NCI-H187 (cell line): ENCODE measurements around the gene SRRT.

ENCODE experiments used
- DNase-seq, 2 experiments: peaks; one replicate each; lab custom pipeline; 2025; lab: John Stamatoyannopoulos, UW

SRRT gene, protein sequence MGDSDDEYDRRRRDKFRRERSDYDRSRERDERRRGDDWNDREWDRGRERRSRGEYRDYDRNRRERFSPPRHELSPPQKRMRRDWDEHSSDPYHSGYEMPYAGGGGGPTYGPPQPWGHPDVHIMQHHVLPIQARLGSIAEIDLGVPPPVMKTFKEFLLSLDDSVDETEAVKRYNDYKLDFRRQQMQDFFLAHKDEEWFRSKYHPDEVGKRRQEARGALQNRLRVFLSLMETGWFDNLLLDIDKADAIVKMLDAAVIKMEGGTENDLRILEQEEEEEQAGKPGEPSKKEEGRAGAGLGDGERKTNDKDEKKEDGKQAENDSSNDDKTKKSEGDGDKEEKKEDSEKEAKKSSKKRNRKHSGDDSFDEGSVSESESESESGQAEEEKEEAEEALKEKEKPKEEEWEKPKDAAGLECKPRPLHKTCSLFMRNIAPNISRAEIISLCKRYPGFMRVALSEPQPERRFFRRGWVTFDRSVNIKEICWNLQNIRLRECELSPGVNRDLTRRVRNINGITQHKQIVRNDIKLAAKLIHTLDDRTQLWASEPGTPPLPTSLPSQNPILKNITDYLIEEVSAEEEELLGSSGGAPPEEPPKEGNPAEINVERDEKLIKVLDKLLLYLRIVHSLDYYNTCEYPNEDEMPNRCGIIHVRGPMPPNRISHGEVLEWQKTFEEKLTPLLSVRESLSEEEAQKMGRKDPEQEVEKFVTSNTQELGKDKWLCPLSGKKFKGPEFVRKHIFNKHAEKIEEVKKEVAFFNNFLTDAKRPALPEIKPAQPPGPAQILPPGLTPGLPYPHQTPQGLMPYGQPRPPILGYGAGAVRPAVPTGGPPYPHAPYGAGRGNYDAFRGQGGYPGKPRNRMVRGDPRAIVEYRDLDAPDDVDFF

DNA sequence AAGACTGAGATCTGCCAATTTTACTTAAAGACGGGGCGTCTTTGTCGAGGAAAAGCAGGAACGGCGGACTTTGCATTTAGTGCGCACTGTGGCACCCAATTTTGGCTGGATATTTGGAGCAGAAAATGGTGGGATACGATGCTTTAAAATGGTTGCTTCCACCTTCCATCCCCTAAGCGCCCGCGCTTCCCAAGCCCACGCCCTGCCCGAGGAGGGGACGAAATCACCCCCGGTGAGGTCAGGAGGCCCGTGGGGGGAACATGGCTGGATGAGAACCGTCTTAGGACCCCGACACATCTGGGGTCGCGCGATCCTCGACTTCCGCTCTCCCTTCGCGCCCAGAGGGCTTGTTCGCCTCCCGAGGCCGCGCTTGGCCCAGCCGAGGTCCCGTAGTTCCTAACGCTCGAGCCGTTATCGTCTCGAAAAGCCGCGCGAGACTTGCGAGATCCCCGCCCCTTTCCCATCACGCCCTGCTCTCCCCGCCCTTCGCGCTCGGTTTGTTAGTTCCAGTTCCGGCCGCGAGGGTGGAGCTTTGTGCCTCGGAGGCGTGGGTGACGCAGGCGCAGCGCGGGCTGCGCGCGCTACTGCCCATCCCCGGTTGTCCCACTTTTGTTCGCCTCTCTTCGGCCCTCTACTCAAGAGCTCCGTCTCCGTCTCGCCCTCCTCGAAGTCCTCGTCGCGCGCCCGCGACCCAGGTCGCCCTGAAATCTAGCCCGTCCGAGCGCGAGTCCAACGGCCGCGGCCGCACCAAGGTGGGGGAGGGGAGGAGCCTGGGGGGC is at the start of gene SRRT:
Gene SRRT (plus strand): TSS at position 527 of the 779 bp plus-strand sequence. CDS start 488 bp downstream, outside the sequence.
- DNase-seq, result peak; percentile 92 to 99

DNA sequence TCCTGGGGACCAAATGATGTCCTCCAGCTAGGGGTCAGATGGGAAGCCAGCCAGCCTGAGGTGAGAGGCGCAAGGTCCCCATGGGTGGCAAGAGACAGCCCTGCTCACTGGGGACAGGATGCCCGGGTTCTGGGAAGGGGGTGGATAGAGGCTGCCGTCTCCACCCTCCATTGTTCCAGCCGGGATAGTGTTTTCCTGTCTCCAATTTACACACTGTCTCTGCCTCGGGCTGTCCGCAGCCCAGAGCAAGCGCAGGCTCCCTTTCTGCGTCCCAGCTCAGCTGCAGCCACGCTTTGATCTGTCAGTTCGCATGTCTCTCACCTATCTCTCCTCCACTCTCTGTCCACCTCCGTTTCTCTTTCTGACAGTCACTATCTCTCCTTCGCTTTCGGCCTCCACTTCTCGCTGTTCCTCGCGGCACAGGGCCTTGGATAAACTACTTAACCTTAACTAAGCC is 49.7 kb upstream of the SRRT start:
- DNase-seq, result no peak

DNA sequence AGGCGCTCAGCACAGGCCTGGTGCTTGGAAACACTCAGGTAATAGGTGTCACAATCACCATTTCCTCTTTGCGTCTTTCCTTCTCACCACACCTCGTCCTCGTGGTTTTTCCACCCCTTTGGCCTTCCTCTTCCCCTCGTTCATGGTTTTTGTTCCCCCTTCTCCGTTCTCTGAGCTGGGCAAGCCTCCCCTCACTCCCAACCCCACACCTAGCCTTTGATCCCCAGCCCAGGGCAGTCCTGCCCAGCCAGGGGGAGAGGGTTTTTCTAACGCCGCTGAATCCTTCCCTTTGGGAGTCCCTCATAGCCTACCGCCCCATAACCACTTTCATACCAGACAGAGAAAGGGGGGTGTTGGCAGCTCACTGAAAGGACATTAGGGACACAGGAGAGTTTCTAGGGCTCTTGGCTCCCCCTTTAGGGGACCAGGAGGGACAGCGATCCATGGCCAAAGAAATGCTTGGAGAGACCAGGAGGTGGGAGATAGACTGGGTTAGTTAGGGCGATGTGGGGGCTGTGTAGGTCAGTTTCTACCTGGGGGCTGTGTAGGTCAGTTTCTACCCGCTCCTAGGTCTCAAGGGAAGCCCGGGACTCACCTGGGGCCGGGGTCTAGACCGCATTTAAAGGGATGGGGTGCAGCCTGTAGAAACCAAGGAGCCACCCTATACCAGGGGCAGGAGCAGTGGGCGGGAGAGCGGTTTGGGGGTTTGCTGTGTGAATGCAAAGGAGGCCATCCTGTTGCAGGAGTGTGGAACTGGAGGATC is 49.0 kb upstream of the SRRT start:
- no peak for DNase-seq

DNA sequence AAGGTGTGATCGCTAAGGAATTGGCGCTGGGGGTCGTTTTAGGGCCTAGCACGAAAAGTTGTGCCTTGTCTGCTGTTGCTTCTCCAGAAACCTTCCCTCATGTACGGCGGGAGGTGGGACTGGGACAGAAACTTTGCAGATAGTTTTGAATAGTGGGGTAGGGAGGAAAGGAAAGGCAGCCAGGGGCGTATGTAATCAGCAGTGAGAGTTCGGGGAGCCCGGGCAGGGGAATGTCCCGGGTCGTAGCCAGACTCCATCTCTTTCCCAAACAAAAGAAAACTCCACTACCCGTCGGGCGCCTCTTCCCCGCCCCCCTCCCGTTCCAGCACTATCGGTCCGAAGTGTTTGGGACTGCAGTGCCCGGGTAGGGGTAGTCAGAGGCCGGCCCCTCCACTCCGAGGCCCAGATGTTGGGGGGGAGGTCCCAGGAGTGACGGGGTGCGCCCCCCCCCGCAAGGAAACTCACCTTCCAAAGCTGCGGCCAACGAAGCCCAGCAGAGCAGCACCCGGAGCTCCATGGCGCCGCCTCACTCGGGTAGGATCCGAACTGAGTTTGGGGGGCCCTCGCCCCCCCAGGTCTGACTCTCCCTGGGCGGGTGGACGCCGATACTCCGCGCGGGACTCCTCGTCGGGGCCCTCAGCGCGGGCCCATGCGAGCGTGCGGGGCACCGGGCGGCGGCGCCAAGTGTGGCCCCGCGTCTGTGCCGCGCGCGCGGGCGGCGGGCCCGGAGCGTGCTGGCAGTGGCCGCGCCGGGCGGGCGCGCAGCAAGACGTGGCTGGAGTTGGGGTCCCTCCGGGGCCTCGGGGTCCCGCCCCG is 48.2 kb upstream of the SRRT start:
- no peak for DNase-seq

DNA sequence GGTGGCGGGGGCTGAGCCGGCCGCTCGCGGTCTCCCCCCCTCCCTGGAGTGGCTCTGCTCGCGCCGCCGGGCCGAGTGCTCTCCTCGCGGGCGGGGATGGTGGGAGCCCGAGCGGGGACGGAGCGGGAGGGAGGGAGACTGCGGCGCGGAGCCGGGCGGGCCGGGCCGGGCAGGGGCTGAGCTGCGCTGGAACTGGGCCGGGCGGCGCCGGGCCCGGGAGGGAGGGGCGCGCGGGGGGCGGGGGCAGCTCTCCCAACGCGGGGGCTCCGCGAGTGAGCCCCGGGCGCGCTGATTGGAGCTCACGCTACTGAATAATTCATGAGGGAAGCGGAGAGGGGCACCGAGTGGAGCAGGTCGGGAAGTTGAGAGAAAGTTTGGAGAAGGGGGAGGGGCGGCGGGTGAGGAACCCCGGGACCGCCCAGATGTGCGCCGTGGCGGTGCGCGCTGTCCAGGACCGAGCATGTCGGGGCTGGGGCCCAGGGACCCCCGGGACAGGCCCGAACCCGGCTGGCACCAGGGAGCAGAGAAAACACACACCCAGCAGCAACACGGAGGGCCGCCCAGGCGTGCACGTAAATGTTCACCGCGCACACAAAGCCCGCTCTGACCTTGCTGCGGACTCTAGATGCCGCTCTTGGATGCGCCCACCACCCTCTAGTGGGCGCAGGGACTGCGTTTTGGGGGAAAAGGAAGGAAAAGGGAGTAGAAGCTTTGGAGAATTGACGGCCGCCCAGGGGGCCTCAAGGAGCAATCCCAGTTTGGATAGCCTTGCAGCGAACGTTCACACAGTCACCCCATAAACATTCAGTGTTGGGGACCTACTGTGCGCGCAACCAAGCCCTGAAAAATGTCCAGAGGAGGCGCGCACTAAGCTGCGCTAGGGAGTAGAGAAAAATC is 47.3 kb upstream of the SRRT start, which contains the start of gene EPHB4:
Gene EPHB4 (minus strand): TSS at position 194 of the 897 bp plus-strand sequence. CDS start 493 bp downstream, outside the sequence.
- DNase-seq, result no peak

DNA sequence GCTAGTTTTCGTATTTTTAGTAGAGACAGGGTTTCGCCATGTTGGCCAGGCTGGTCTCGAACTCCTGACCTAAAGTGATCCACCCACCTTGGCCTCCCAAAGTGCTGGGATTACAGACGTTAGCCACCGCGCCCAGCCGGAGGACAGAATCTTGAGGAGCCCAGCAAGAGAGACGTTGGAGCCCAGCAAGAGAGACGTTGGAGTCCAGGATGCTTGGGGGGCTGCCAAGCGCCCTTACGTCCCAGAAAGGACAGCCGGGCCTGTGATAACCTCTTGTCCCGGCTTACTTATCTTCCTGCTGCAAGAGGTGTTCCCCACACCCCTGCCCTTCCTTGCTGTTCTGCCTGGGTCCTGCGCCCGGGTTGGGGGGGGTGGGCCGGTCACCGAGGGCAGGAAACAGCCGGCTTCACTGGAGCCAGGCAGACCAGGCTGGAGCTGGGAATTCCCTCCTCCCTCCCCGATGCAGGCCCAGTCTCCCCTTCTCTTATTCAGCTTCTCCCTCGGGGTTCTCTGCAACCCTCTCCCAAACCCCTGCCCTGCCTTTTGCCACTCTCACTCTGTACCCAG is 45.7 kb upstream of the SRRT start:
- DNase-seq, result no peak

DNA sequence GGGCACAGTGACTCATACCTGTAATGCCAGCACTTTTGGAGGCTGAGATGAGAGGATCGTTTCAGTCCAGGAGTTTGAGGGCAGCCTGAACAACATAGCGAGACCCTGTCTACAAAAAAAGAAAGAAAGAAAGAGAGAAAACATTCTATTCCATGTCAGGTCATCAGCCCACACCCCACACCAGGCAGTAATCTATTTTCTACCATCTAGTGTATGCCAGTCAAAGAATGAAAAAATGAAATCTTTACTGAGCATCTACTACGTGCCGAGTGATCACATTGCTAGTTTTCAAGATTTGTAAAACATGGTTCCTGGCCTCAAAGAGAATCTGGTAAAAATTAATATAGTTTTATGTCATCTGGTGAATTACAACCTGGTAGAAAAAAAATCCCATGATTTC is 44.5 kb upstream of the SRRT start:
- no peak for DNase-seq

DNA sequence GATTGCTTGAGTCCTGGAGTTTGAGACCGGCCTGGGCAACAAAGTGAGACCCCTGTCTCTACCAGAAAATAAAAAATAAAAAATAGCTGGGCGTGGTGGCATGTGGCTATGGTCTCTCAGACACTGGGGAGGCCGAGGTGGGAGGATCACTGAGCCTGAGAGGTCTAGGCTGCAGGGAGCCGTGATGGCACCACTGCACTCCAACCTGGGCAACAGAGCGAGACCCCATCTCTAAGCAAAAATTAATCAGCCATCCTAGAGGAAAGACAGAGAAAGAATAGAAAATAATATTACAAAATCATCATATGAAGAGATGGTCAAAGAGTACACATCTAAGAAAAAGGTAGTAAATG is 42.6 kb upstream of the SRRT start:
- DNase-seq, result no peak

DNA sequence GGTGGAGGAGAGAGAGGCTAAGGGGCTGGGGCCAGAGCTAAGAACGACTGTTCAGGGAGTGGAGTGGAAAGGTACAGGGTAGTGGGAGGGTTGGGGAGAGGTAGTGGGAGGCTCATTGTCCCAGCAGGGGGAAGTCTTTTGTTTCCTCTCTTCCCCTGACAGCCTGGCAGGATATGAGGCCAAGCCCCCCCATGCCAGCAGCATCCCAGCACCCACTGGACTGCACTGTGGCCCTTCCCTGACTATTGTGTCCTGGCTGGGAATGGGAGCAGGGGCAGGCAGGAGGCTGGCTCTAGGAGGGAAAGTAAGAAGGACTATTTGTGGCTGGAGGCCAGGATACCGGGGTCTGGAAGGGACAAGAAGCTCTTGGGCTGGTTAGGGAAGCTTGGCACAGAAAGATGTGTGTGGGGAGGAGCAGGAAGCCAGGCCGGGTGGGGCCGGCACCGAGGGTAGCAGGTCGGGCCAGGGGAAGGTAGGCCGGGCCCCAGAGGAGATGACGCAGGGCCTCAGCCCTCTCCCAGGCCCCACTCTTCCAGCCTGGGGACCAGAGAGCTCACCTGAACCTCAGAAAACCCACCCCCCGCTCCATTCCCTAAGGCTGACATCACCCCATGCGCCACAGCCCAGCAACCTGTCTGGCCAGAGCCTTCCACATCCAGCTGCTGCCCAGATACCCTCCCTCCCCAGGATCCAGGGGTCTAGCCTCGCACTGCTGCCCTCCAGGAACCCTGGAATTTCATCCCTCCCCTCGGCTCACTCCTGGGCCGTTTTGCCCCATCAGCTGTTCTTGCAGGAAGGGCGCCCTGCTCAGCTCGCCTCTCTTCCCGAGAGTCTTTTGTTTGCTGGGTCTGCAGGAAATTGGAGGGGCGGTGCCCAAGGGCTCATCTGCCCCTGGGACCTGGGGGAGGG is 38.7 kb upstream of the SRRT start:
- DNase-seq, result no peak

DNA sequence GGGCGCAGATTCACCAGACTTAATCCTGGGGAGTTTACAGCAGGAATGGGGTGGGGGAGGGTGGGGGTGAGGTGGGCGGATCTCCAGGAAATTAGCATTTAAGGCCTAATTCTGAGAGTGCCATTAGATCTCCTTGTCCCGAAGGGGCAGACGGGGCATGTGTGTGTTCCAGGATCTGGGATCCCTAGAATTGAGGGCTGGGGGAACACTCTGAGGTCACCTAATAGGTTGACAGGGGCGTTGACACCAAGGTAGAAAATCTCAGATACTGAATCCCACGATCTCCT is 38.1 kb upstream of the SRRT start:
- no peak for DNase-seq

DNA sequence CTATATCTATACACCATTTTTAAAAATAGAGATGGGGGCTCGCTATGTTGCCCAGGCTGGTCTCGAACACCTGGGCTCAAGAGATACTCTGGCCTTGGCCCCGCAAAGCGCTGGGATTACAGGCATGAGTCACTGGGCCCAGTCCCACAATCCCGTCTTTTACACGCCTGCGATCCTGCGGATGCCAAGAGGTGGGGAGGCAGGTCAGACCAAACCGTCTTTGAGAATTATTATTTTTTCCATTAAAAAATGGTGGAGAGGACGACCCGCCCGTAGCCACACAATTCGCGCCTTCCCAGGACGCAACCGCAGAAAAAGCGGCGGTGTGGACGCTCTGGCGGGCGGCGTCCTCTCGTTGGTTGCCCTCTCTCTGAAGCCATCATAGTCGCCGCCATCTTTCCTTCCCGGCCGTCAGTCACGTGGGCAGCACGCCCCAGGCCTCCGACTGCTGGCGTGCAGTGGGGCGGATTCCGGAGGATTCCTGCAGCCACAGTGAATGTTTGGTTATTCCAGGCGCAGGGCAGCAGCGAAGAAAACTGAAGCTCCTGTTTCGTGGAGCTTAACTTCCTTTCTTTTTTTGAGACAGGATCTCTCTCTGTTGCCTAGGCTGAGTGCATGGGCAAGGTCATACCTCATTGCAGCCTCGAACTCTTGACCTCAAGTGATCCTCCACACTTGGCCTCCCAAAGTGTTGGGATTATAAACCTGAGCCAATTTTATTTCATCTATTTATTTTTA is 37.6 kb upstream of the SRRT start:
- peak; percentile 64 to 93 for DNase-seq

DNA sequence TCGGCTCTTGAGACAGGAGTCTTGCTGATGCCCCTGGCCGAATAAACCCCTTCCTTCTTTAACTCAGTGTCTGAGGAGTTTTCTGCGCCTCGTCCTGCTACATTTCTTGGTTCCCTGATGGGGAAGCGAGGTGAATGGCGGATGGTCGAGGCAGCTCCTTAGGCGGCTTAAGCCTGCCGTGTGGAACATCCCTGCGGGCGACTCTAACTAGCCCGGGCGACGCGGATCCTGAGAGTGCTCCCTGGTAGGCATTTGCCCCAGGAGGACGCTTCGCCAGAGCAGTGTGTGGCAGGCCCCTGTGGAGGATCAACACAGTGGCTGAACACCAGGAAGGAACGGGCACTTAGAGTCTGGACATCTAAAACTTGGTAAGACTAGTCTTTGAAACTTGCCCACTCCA is 35.5 kb upstream of the SRRT start:
- no peak for DNase-seq

DNA sequence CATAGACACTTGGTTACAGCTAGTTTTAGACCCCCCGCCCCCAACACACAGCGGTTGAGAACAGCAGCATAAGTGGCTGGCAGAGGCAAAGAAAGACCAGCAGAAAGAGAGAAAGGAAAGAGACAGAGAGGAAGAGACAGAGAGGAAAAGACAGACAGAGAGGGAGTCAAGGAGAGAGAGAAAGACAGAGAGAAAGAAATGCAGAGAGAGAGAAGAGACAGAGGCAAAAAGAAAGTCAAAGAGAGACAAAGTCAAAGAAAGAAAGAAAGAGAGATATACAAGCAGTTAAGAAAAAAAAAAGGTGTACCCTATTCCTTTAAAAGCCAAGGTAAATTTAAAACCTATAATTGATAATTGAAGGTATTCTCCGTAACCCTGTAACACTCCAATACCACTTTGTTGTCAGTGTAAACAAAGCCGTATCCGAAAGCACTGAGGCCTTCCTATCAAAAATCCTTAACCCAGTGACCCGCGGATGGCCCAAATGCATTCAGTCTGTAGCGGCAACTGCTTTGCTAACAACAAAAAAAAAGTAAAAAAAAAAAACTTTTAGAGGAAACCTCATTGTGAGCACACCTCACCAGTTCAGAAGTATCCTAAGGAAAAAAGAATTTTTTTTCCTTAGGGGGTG is 34.3 kb upstream of the SRRT start:
- DNase-seq, result no peak

DNA sequence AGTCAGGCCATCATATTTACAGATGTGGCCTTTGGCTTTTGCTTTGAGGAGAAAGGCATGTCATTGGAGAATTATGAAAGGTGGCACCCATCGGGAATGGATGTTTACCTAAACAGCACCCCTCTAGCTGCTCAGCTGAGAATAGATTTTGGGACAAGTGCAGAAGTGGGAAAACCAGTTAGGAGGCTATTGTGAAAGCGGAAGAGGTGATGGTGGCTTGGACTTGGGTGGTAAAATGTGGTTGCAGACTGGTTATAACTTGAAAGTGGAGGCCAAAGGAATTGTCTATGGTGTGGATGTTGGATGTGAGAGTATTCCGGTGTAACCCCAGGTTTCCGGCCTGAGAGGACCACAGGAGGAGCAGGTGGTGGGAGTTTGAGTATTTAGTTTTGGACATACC is 27.5 kb upstream of the SRRT start:
- DNase-seq, result no peak

DNA sequence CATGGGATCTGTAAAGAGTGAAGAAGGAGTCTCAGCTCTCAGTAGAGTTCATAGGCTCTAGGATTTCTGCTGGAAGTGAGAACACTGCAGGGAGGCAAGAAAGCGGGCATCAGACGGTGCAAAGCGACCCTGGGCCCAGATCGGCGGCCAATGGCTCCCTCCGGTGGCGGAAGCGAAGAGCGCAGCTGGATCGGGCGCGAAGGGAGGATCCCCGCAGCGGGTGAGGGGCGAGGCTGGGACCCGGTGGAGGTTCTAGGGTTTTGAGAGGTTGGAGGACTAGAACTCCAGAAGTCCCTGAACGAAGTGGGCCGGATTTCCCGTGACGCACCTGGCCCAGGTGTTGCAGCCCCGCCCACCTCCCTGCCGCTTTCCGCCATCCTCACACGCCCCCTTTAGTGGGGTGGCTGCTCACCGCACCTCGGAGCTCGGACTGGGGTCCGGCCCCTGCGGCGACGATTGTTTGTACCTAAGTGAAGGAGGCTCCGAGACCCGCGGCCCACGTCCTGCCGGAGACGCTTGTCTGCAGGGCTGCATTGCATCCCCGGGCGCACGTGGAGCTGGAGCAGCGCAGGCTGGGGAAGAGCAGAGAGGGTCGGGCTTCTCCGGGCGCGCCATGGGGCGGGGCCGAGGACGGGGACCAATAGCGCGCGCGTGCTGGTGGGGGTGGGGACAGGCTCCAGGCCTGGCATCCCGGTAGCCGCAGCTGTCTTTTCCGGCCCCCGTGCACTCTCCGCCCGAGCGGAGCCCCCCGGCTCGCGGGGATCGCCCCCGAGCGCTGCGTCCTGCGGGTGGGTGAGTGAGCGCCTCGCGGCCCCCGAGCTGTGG is 22.6 kb upstream of the SRRT start, which contains the start of gene SLC12A9:
Gene SLC12A9 (plus strand): TSS at position 666 of the 825 bp plus-strand sequence. CDS start 1,485 bp downstream, outside the sequence.
- peak; percentile 93 to 95 for DNase-seq
